LNCaP clone FGC (cell line): ENCODE data around the gene APOB.
"Not testable (repeated sequence)": the region's sequence is repeated elsewhere in the genome, so short reads cannot be mapped to it uniquely, and the experiment has no call there.

Experiments used
- DNase-seq: peaks from one replicate; pipeline ENCODE4 v3.0.0-alpha.2; 2011; ENCODE audit warnings: low read depth
- H3K4me3 ChIP-seq: 2 replicates; pipeline ENCODE4 v1.5.1; 2011; ENCODE audit warnings: mild to moderate bottlenecking, low read depth, low read length, control low read depth
- CTCF ChIP-seq: IDR thresholded peaks from 2 replicates; pipeline ENCODE4 v1.5.1; 2012; ENCODE audit warnings: mild to moderate bottlenecking; ENCODE audit not compliant: control insufficient read depth, insufficient read depth; ENCODE audit errors: extremely low read depth

APOB gene

DNA sequence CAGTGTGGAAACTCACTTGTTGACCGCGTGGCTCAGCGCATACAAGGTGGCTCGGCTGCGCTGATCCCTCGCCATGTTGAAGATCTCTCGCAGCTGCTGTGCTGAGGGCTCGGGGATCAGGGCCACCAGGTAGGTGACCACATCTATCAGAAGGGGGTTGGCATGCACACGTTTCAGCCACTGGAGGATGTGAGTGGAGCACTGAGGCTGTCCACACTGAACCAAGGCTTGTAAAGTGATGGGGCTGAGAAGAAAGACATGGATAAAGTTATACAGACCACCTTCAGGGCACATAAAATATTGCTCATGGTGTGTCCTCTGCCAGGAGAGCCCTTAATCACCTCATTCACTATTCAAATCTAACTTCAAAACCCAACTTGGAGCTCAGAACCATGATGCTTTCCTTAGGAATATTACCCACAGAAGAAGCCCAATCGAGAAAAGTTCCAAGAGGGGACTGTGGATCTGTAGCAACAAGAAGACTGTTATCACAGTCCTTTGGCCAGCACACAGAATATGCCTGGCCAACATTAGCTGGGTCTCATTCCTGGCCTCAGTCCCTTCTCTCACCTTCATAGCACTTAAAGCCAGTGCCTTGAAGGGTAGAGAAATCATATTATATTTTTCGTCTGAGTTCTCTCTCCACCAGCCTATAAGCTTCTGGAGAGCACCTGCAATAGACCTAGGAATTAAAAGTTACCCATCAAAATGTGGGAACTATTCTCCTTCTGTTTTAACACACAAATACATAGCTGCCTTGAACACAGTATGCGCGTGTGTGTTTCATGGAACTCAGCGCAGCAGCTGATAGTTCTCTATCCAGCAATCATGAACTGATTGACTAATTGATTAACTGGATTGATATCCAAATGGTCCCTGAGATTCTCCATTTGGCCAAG is 11.3 kb downstream of the APOB start:
- H3K4me3 ChIP-seq = no peak overlapping the region
- DNase-seq = no peak

GRCh38 chr2:21030983-21031968 is 12.6 kb downstream of the APOB start:
- no peak overlapping the region for H3K4me3 ChIP-seq
- DNase-seq = no peak
- TF ChIP-seq CTCF = no peak

More for the DNA sequence above, 11.3 kb downstream of the APOB start:
- no peak for TF ChIP-seq CTCF

GRCh38 chr2:21029519-21029918 is 14.4 kb downstream of the APOB start:
- no peak for DNase-seq
- no peak overlapping the region for H3K4me3 ChIP-seq
- TF ChIP-seq CTCF = no peak

DNA sequence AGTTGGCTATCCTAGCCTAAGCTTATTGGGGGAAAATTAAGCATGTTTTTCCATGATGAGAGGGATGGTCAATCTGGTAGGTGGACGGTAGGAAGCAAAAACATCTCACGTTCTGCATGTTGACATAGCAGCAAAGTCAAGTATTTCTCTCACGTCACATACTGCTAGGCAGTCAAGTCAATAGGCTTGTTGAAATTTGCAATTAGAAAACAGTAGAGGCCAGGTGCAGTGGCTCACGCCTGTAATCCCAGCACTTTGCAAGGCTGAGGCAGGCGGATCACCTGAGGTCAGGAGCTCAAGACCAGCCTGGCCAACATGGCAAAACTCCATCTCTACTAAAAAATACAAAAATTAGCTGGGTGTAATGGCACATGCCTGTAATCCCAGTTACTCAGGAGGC is 14.9 kb downstream of the APOB start:
- H3K4me3 ChIP-seq, DNase-seq: not testable (repeated sequence)

DNA sequence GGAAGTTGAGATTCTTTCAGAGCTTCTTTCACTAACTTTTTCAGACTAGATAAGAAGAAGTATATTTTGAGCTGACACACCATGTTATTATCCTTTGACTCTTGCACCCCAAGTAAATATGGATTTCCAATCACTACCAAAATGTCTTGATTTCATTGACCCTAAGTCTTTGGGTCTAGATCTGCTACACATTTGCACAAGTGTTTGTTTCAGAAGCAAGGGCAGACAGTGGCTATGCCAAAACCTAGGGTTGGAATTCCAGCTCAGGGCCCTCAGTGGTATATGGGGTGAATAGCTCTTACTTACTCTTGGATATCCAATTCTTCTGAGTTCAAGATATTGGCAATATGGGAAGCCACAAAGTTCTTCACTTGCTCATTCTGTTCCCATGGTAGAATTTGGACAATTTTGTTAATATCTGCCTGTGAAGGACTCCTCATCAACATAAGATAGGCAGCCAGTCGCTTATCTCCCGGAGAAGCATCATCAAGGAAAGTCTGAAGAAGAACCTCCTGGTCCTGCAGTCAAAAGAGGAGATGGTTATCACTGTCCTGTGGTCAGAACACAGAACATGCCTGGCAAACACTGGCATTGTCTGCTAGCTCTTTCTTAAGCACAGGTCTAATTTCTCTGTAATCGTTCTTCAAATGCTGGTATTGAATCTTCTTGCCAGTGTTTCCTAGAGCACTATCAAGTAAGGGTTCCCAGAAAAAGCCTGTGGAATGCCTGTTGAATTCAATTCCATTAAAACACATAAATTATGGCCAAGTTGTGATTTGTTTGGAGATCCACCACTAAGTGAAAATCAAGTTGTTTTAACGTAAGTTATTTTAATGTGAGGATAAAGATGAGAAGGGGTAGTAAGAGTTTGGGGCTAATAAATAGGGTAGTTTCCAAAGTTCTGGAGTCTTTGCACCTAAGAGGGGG is 15.6 kb downstream of the APOB start:
- TF ChIP-seq CTCF = no peak

DNA sequence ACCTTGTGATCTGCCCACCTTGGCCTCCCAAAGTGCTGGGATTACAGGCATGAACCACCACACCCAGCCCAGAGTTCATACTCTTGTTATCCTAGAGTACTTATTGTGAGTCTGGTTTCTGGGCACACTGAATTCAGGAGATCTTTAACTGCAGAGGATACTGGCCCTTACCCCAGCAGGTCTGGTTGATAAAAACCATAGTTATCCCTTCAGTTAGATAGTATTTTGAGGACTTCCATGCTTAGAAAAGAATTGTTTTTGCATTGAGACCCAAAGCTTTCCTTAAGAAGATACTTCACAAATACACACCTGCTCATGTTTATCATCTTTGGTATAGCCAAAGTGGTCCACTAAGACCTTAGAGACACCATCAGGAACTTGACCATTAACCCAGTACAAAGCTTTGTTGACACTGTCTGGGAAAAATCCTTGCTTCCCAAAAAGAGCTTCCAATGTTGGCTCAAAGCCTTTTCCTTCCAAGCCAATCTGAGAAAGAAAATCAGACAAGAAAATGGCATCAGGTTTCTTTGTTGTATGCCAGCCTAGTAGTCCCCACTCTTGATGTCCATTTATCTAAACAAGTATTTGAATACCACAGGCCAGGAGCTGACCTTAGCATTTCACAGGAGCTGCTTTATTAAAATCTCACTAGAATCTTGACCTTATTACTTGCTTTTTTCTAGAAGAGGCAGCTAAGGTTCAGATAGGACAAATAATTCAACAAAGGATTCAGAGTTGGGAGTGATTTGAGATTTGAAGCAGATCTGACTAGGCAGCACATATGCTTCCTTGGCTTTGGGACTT is 17.2 kb downstream of the APOB start:
- H3K4me3 ChIP-seq = no peak overlapping the region
- no peak for DNase-seq
- no peak for TF ChIP-seq CTCF

More for the DNA sequence above, 15.6 kb downstream of the APOB start:
- no peak for DNase-seq
- H3K4me3 ChIP-seq = no peak overlapping the region
